Vagina (tissue), 2 donors: ENCODE data around the gene ACSF2.

Experiments
- POLR2A ChIP-seq, 2 donors: fragments of 450-650 bp; IDR thresholded peaks; one replicate each; pipeline ENCODE4 v1.6.1; 2017; ENCODE audit warnings: antibody characterized with exemption in 2 of 2, mild to moderate bottlenecking in 2 of 2, moderate library complexity in 2 of 2
- POLR2AphosphoS5 ChIP-seq, 2 donors: sonication (generic); formaldehyde crosslinking; IDR thresholded peaks; one replicate each; pipeline ENCODE4 v1.9.0; 2017; ENCODE audit warnings: antibody characterized with exemption in 2 of 2, mild to moderate bottlenecking in 2 of 2, low read depth in 1 of 2; ENCODE audit not compliant: insufficient read depth in 1 of 2

DNA sequence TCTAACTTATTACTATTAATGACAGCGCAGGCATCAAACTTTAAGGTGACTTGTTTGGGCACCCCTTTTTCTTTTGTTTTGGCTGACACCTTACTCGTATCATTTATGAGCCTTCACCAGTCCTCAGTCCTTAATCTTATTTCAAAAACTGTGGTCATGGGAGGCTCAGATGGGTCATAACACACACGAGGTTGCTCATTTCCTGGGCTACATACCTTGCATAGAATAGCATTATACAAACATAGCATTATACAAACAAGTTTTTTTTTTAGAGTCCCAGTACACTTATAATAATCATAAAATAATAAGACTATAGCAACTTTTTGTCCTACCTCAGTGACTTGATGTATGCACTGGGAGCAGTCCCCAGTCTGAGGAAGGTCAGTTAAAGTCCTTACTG, 11.2 kb upstream of the ACSF2 start:
- TF ChIP-seq POLR2AphosphoS5 (IDR thresholded peaks at IDR 0.05; ENCODE audit: insufficient read depth in 1 of 2, low read depth in 1 of 2) = no peak
- no peak for TF ChIP-seq POLR2A (IDR thresholded peaks at IDR 0.05)
